Breast epithelium (tissue), 3 donors: Measurements from ENCODE around the gene TMEM132D.

ENCODE experiments used
- CTCF ChIP-seq, 3 donors: fragments of 450-650 bp; IDR thresholded peaks; one replicate each; pipeline ENCODE4 v1.5.1; 2016 to 2017; ENCODE audit warnings: antibody characterized with exemption in 3 of 3, mild to moderate bottlenecking in 3 of 3, moderate library complexity in 3 of 3
- POLR2AphosphoS5 ChIP-seq, 3 donors: sonication (generic); formaldehyde crosslinking; IDR thresholded peaks; one replicate each; pipeline ENCODE4 v1.6.1; 2017; ENCODE audit warnings: antibody characterized with exemption in 3 of 3

- no peak for TF ChIP-seq CTCF (IDR thresholded peaks at IDR 0.05)
- no peak for TF ChIP-seq POLR2AphosphoS5 (IDR thresholded peaks at IDR 0.05)
Measured at GRCh38 chr12:129831294-129831693, 72.5 kb downstream of the TMEM132D start.
